HG03378 (cell line): ENCODE data around the gene PARP16.

Experiments
- ATAC-seq: cut with Tn5 transposase; IDR thresholded peaks from one replicate; pipeline ENCODE4 v1.9.1; 2021; ENCODE audit warnings: mild to moderate bottlenecking, moderate library complexity; ENCODE audit not compliant: unreplicated experiment

PARP16 gene

DNA sequence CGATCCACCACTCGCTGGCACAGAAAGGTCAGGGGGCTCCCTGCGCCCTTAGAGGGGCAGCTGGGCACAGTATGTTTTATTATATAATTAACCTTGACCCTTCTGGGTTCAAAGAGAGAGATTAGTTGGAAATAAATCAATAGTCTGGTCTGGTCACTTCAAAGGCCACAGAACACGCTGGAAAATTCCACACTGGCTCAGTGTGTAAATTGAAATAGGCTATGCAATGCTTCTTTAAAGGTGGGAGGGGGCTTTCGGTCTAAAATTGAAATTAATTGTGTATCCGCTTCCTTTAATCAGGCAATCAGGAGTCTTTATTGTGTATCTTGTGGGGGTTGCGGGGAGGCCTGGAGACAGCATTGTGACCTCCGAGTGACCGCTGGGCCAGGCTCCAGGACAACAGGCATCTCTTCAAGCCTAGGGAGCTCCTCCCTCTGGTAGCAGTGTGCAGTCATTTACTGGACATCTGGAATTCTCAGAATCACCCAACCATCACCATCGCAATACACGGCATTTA lies 25.8 kb upstream of the PARP16 start:
- ATAC-seq = no peak

DNA sequence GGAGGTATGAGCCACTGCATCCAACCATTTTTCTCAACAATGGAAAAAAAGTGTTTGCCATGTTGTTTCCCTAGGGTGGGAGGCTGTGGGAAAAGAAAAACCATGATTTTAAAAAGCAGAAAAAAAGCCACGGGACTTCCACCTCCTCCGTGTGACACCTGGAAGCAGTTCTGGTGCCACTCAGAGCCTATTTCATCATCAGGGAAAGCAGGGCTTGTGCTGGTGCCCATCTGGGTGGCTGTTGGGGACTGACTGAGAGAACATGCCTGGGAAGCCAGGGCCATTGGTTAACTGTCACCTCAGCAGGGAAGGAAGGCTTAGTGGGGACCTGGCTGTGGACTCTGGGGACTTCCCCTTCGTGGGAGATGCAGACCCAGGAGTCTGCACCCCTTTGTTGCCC lies 25.1 kb upstream of the PARP16 start:
- ATAC-seq = no peak

DNA sequence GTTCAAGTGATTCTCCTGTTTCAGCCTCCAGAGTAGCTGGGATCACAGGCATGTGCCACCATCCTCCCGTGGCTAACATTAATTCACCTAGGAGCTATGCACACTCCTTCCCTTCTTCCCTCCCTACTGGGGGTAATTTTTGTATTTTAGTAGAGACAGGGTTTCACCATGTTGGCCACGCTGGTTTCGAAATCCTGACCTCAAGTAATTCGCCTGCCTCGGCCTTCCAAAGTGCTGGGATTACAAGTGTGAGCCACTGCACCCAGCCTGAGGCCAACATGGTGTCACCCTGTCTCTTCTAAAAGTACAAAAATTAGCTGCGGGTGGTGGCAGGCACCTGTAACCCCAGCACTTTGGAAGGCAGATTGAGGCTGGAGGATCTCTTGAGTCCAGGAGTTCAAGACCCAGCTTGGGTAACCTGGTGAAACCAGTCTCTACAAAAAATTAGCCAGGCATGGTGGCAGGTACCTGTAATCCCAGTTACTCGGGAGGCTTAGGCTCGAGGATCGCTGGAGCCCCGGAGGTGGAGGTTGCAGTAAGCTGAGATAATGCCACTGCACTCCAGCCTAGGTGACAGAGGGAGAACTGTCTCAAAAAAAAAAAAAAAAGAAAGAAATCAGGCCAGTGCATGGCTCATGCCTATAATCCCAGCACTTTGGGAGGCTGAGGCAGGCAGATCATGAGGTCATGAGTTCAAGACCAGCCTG lies 23.9 kb upstream of the PARP16 start:
- ATAC-seq = no peak

DNA sequence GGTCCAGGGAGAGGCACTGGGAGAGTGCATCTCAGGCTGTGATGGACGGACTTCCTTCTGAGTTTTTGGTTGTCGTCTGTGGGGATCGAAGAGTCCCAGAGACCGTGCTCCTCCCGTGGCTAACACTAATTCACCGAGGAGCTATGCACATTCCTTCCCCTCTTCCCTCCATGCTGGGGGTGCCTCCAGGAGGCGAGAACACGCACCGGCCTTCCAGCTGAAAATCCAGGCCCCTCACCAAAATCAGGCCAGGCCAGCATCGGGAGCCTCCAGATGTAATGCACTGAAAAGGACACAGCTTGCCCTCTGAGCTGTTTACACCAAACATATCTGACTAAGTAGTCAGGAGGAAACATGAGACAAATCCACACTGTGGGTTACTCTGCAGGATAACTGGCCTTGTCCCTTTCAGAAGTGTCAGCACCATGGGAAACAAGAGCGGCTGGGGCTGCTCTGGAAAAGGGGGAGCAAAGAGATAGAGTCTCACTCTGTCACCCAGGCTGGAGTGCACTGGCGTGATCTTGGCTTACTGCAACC lies 23.3 kb upstream of the PARP16 start:
- no peak for ATAC-seq

DNA sequence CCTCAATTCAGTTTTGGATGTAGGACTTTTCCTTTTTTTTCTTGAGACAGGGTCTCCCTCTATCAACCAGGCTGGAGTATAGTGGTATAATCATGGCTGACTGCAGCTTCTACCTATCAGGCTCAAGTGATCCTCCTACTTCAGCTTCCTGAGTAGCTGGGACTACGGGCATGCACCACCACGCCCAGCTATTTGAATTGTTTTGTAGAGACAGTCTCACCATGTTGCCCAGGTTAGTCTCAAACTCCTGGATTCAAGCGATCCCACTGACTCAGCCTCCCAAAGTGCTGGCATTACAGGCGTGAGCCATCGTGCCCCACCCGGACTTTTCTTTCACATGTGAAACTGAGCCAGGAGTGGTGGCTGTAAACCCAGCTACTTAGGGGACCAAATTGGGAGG lies 21.3 kb upstream of the PARP16 start:
- ATAC-seq = no peak

DNA sequence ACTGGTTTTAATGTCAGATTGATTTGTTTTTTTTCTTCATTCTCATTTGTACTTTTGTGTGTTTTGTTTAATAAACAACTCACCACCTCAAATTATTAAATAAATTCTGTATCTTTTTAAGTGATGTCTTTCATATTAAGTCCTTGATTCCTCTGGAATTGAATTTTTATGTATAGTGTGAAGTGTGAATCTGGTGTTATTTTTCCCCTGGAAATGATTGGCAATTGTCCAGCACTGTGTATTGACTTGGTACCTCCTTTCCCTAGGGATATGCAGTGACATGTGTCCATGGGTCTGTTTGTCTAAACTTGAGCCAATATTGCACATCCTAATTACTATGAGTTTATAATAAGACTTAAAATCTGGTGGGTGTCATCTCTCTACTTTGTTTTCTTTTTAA lies 19.9 kb upstream of the PARP16 start:
- ATAC-seq = no peak

DNA sequence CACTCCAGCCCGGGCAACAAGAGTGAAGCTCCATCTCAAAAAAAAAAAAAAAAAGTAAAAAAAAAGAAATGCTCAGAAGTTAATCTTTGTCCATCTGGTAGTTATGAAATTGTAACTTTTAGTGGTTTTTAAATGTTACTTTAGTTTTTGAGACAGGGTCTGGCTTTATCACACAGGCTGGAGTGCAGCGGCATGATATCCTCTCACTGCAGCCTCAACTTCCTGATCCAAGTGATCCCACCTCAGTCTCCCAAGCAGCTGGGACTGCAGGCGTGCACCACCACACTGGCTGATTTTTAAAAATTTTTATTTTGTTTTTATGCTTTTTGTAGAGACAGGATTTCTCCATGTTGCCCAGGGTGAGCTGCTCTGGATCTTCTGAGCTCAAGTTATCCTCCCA lies 19.1 kb upstream of the PARP16 start:
- no peak for ATAC-seq

DNA sequence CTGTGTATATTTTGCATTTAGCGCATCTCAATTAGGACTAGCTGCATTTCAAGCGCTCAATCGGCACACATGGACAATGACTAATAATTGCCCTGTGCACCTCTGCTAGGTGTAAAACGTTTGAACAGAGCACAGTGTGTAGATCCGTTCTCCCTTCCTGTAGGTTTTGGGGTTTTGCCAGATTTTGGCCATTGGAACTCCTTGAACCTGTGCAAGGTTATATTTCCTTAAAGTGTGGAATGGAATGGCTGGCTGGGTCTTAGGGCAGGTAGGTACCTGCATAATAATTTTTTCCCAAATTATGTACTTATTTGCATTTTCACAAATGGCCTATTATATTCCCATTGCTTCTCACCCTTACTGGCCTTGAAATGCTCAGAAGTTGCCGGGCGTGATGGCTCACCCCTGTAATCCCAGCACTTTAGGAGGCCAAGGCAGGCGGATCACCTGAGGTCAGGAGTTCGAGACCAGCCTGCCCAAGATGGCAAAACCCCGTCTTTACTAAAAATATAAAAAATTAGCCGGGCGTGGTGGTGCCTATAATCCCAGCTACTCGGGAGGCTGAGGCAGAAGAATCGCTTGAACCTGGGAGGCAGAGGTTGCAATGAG lies 18.6 kb upstream of the PARP16 start:
- no peak for ATAC-seq

DNA sequence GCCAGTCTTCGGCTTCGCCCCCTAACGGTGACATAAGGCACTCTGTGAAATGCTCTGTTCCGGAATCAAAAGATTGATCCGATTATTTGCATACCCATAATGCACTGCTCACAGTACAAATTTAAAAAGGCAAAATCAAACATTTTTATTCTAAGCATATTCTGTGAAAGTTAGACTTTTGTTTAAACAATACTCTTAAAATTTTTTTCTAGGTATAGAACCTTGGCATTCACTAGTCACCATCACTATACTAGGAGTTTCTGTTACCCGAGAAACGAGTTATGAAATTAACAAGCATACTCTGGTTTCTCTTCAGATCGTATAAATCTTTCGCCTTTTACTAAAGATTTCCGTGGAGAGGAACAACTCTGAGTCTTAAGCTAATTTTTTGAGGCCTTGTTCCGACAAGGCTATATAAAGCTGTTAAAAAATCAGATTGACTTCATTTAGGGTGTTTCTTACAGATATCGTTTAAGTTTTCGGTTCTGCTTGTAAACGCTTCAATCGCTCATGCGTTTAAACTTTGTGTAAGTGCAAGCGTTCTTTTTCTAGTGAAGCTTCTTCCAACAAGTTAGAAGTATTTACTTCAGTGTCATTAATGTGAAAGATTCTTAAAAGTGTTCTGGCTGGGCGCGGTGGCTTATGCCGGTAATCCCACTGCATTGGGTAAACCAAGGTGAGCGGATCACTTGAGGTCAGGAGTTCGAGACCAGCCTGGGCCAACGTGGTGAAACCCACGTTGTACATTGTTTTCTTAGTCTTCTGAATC lies 17.9 kb upstream of the PARP16 start, which contains the start of gene RNU5B-1:
TSS of gene RNU5B-1 (plus strand) at position 297 of the 769 bp plus-strand sequence.
- peak; percentile 69 for ATAC-seq

DNA sequence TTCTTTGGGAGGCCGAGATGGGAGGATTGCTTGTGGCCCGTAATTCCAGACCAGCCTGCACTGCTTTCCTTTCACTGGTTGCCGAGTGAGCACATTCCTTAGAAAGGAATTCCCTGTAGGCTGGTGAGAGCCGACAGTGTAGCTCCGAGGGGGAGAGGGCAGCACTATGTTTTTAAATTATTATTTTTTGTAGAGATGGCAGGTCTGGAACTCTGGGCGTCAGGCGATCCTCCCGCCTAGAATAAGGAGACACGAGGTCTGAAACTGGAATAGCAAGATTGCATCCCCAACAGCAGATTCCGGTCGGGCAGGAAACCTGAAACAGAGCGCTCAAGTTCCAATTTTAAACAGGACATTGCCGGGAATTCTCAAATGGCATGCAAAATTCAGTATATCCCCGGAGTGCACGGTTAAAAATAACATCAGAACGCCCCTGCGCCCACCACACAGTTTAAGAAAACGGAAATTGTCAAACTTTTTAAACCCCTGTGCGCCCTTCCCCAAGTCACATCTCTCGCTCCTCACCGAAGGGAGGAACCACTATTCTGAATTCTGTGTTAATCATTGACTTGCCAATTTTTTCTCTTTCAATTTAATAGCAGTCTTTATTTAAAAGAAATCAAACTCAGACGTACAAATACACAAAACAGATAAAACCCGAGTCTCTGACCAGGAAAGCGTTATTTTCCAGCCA lies 17.2 kb upstream of the PARP16 start:
- peak; percentile 1 for ATAC-seq

DNA sequence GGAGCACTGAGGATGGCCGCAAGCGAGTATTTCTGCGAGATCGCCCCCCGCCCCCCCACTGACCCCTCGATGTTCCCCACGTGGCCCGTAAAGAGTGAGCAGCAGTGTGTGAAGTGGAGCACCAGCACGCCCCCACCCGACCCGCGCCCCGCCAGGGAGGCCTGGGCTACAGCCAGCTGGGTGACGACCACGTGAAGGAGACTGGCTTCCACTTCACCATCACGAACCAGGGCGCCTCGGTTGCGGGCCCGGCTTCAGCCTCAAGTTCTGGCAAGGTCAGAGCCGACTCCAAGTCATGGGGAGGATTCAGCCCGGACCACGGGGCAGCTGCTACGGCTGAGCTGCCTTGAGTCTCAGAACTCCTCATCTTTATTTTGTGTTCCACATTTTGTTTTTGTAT lies 15.4 kb upstream of the PARP16 start:
- no peak for ATAC-seq

DNA sequence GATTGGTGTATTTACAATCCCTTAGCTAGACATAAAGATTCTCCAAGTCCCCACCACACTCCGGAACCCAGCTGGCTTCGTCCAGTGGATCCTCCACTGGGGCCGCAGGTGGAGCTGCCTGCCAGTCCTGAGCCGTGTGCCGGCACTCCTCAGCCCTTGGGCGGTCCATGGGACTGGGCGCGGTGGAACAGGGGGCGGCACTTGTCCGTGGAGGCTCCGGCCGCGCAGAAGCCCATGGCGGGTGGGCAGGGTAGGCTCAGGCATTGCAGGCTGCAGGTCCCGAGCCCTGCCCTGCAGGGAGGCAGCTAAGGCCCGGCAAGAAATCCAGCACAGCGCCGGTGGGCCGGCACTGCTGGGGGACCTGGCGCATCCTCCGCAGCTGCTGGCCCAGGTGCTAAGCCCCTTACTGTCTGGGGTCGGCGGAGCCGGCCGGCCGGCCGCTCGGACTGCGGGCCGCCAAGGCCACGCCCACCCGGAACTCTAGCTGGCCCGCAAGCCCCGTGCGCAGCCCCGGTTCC lies 14.3 kb upstream of the PARP16 start:
- no peak for ATAC-seq

DNA sequence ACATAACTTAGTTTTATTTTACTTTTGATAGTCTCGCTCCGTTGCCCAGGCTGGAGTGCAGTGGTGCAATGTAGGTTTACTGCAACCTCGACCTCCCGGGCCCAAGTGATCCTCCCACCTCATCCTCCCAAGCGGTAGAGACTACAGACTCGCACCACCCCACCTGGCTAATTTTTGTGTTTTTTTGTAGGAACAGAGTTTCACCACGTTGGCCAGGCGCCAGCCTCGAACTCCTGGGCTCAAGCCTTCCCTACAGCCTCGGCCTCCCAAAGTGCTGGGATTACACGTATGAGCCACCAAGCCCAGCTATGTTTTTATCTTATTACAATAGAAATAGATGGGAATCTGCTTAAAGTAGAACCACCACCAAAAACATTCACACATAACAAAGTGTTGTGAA lies 12.0 kb upstream of the PARP16 start:
- no peak for ATAC-seq

DNA sequence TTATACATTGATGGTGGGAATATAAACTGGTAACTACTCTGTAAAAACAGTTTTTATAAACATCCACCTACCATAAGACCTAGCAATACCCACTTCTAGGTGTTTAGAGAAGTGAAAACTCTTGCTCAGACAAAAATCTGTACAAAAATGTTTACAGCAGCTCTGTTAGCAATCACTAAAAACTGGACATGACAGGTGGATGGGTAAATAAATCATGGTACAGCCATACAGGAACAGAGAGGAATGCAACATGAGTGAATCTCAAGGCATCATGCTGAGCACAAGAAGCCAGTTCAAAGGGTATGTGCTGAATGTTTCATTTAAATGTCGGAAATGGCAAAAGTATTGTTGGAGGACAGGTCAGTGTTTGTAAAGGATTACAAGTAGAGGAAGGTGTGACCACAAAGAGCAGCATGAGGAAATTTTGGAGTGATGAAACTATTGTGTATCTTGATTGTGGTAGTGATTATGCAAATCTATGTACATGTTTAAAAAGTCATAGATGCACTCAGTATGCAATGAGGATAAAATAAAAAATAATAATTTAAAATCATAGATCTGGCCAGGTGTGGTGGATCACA lies 6.3 kb upstream of the PARP16 start:
- ATAC-seq = no peak

DNA sequence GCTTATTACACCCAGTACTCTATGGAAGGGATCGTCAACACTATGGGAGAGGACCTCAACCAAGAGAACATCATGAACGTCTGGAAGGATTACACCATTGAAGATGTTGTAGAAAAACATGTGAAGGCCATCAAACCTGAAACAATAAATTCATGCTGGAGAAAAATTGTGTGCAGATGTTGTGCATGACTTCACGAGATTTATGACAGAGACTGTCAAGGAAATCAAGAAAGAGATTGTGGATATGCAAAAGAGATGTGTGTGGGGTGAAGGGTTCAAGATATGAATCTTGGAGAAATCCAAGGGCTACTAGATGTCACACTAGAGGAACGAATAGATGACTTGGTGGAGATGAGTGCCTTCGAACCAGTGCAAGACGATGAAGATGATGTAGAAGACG lies 3.5 kb upstream of the PARP16 start:
- no peak for ATAC-seq

DNA sequence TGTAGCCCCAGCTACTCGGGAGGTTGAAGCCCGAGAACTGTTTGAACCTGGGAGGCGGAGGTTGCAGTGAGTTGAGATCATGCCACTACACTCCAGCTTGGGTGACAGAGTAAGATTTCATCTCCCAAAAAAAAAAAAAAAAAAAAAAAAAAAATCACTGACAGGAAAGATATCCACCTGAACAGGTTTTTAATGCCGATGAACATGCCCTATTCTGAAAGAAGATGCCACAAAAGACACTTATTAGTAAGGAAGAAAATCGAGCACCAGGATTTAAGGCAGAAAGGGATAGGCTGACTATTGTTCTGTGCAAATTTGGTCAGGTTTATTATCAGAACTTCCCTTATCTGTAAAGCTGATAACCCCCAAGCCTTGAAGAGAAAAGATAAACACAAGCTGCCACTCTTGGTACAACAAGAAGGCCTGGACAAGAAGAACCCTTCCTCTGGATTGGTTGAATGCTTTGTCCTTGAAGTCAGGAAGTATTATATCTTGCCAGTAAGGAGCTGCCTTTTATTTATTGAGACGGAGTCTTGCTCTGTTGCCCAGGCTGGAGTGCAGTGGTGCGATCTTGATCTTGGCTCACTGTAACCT lies 2.7 kb upstream of the PARP16 start:
- ATAC-seq = no peak

DNA sequence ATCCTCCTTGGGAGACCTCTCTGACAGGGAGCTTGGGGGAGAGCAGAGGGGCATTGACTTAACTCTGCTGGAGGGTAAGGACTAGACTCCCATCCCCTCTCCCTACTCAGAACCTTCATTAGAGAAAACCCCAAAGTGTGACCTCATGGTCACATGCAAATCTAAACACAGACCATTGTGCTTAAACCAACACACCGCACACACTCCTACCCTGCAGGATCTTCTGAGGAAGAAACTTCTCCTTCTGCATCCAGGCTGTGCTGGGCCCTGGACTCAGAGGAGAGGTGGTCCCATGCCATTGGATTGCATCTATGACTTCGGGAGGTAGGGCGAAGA lies 805 bp upstream of the PARP16 start:
- no peak for ATAC-seq

DNA sequence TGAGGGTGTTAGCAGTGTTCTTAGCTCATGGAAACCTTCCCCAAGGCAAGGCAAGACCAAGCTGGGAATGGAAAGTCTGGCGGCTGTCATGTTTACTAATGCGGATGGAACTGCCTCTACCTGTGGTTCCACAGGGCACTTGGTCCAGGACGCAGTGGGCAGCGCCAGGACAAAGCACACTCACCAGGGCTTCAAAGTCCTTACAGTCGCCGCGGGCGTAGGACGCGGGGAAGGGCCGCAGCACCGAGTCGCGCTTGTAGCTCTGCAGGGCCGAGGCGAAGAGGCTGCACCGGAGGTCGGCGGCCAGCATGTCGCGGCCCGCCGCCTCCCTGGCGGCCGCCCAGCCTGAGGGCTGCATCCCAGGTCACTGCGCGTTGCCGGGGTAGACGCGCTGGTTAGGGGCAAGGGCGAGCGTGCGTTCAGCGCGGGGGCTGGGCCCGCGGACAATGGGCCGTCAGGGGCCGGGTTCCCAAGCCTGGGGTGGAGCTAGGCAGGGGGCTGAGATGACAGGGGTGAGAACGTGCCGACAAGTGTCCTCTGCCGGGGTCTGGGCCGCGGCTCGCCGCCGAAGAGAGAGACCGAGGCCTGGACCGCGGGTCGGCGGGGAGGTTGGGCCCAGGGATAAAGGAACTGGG lies 497 bp downstream of the PARP16 start:
- peak; percentile 24 for ATAC-seq

DNA sequence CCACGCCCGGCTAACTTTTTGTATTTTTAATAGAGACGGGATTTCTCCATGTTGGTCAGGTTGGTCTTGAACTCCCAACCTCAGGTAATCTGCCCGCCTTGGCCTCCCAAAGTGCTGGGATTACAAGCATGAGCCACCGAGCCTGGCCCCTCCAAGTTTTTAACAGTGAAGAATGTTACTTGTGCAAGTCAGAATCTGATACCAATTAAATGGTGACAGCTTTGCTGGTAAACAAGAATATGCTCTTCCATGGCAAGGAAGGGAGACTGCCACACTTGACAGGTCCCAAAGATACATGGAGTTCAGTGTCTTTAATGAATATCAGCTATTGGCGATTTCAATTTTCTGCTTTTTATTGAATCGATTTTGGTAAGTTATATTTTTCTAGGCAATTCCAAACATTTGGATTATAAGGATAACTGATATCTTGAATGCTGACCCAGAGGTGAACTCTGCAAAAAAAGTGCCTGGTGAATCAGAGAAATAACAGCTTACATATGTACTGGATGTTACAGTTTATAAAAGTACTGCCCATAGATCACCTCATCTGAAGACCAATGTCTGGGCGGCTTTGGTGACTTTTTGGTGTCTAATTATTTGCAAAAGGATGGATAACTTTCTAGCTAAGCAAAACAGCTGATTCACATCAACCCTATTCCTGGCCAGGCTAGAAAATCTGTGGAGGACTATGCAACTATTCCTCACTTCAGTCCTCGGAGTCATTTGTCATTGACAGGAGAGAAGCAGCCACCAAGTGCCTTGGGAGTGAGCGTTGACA lies 1.2 kb downstream of the PARP16 start:
- ATAC-seq = peak; percentile 9
